ENCODE data around the gene MRPL20. TPM values are rescaled to one million over a fixed set of nuclear protein-coding genes. Genes with fewer than 3 reads are reported as not detected.

Gene MRPL20
- total and polyA plus RNA-seq, 2 donors (not counting 3 experiments of a cell fraction or from before 2014, with no cell fraction given), result 134 to 152 TPM

DNA sequence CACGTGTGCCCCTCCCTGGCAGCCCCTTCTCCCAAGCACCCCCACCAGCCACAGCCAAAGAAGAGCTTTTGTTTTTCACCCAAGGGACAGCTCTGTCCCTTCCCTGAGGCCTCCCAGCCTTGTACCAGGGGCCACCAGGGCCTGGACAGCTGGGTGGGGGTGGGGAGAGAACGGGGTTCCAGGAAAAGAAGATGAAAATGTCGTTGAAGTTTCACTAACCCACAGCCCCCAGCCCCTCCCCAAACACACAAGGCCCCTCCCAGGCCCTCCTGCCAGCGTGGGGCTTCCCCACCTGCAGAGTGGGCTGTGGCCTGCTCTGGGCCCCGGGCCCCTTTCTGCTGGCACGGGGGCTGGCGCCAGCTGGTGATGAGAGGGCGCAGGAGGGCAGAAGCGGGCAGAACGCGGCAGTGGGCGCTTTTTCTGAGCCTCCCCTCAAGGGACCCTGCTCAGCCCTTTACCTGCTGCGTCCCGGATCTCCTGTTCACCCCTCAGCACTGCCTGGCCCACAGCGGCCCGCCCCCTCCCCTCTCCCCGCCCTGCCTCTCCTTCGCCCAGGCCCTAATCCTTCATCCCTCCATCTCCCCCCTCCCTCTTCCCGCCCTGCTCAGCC lies 19.5 kb upstream of the MRPL20 start:
- no peaks in the 10 kb centered on the region for H3K9me3 ChIP-seq (replicated peaks; ENCODE audit: control insufficient read depth, insufficient read depth, low read length)
- no TSS peak for BruUV-seq (replicated peaks)
- TF ChIP-seq POLR2AphosphoS5 (IDR thresholded peaks at IDR 0.05; ENCODE audit: insufficient read depth, low read depth, low read length), result no peak
- TF ChIP-seq EZH2 (IDR thresholded peaks at IDR 0.05; ENCODE audit: borderline replicate concordance, low read depth, low read length, severe bottlenecking), result no peak
- no peak for TF ChIP-seq JUN (IDR thresholded peaks at IDR 0.05; ENCODE audit: borderline replicate concordance, insufficient read depth, insufficient read length, low read depth)
- TF ChIP-seq FOS (IDR thresholded peaks at IDR 0.05; ENCODE audit: borderline replicate concordance, insufficient read depth, low read length), result no peak
- no peak for TF ChIP-seq GATA2 (IDR thresholded peaks at IDR 0.05; ENCODE audit: insufficient read depth, insufficient read length, low read depth, low read length)
- TF ChIP-seq, protein P1, sequence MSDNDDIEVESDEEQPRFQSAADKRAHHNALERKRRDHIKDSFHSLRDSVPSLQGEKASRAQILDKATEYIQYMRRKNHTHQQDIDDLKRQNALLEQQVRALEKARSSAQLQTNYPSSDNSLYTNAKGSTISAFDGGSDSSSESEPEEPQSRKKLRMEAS (IDR thresholded peaks at IDR 0.05; ENCODE audit: insufficient read depth, insufficient read length), result no peak
- no peak for TF ChIP-seq MYC (IDR thresholded peaks at IDR 0.05; ENCODE audit: low read depth, low read length)
- TF ChIP-seq POLR2A (IDR thresholded peaks at IDR 0.05; ENCODE audit: low read depth, low read length), result no peak
- TF ChIP-seq, protein P2, sequence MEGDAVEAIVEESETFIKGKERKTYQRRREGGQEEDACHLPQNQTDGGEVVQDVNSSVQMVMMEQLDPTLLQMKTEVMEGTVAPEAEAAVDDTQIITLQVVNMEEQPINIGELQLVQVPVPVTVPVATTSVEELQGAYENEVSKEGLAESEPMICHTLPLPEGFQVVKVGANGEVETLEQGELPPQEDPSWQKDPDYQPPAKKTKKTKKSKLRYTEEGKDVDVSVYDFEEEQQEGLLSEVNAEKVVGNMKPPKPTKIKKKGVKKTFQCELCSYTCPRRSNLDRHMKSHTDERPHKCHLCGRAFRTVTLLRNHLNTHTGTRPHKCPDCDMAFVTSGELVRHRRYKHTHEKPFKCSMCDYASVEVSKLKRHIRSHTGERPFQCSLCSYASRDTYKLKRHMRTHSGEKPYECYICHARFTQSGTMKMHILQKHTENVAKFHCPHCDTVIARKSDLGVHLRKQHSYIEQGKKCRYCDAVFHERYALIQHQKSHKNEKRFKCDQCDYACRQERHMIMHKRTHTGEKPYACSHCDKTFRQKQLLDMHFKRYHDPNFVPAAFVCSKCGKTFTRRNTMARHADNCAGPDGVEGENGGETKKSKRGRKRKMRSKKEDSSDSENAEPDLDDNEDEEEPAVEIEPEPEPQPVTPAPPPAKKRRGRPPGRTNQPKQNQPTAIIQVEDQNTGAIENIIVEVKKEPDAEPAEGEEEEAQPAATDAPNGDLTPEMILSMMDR (IDR thresholded peaks at IDR 0.05; ENCODE audit: extremely low read depth in 1 of 2, insufficient read depth in 1 of 2, low read depth in 1 of 2, low read length in 2 of 2), result no peak
- ChIA-PET POLR2A (no interaction called here), CTCF (no interaction called here)
- no peaks in the 10 kb centered on the region for H3K27me3 ChIP-seq (ENCODE audit: control insufficient read depth in 2 of 2, insufficient read depth in 2 of 2, low read length in 2 of 2)
- no peak for DNase-seq (ENCODE audit: low read depth, low spot score)
- dilution Hi-C loops (cut with MboI; ENCODE audit: extremely low pct_ligation_motif_present, low sequenced_read_pairs) (no loop called here), intact Hi-C loops (cut with micrococcal nuclease) (no loop called here)
- H4K20me1 ChIP-seq (replicated peaks; ENCODE audit: control insufficient read depth, extremely low read depth, insufficient read depth, low read length), result no peaks in the 10 kb centered on the region
- H3K27ac ChIP-seq (ENCODE audit: insufficient read depth, low read depth, low read length), result no peak overlapping the region
- peaks cover 10% of the 10 kb centered on the region for H3K4me1 ChIP-seq (ENCODE audit: control insufficient read depth, extremely low read depth, insufficient read depth, low read length)
- FAIRE-seq, result no peak
- H3K4me2 ChIP-seq (ENCODE audit: insufficient read depth, low read length), result no peak overlapping the region
- no peaks in the 10 kb centered on the region for H3K36me3 ChIP-seq (ENCODE audit: control insufficient read depth in 2 of 2, extremely low read depth in 1 of 2, insufficient read depth in 2 of 2, low read length in 2 of 2)
- no peak overlapping the region for H3K9ac ChIP-seq (replicated peaks; ENCODE audit: extremely low read depth, insufficient read depth, low read length)
- H2AFZ ChIP-seq (ENCODE audit: low read depth, low read length), result no peak overlapping the region
- H3K79me2 ChIP-seq (ENCODE audit: control insufficient read depth, insufficient read depth, low read length), result no peaks in the 10 kb centered on the region
- no peaks in the 10 kb centered on the region for H3K9me1 ChIP-seq (replicated peaks; ENCODE audit: control insufficient read depth, extremely low read depth, insufficient read depth, low read length)
- H3K4me3 ChIP-seq (replicated peaks in 1 of 3; ENCODE audit: insufficient read depth in 1 of 3, low read depth in 1 of 3, low read length in 3 of 3), result no peak overlapping the region
